CD4-positive, alpha-beta T cell treated with Interleukin-6 at 100 ng/mL for 8 hours (primary cell): Measurements from ENCODE around the gene PAPOLA.

ENCODE experiments used
- DNase-seq: peaks from one replicate; pipeline ENCODE4 v3.0.0-alpha.2; 2020; ENCODE audit warnings: mixed read lengths, low spot score

PAPOLA gene

GRCh38 chr14:96586056-96586455 lies 83.9 kb downstream of the PAPOLA start:
- DNase-seq: no peak

GRCh38 chr14:96586921-96587822 lies 85.0 kb downstream of the PAPOLA start:
- no peak for DNase-seq

GRCh38 chr14:96587823-96588385 lies 85.7 kb downstream of the PAPOLA start:
- no peak for DNase-seq

GRCh38 chr14:96588410-96589257 lies 86.5 kb downstream of the PAPOLA start:
- no peak for DNase-seq

- no peak for DNase-seq
Observed at GRCh38 chr14:96589577-96589976, 87.4 kb downstream of the PAPOLA start.

GRCh38 chr14:96590190-96590864 lies 88.1 kb downstream of the PAPOLA start:
- no peak for DNase-seq

- peak; percentile 62 for DNase-seq
Observed at GRCh38 chr14:96592591-96593386, 90.6 kb downstream of the PAPOLA start.

- DNase-seq: no peak
Observed at GRCh38 chr14:96594961-96595360, 92.8 kb downstream of the PAPOLA start.

GRCh38 chr14:96597680-96598079 lies 95.5 kb downstream of the PAPOLA start:
- DNase-seq: no peak

- DNase-seq: no peak
Observed at GRCh38 chr14:96598332-96598928, 96.2 kb downstream of the PAPOLA start.

GRCh38 chr14:96599076-96599475 lies 96.9 kb downstream of the PAPOLA start:
- no peak for DNase-seq

GRCh38 chr14:96602186-96602585 lies 100.0 kb downstream of the PAPOLA start:
- DNase-seq: no peak

- DNase-seq: no peak
Observed at GRCh38 chr14:96603350-96604255, 101.4 kb downstream of the PAPOLA start.

- DNase-seq: no peak
Observed at GRCh38 chr14:96614481-96614881, 112.3 kb downstream of the PAPOLA start.

- DNase-seq: no peak
Observed at GRCh38 chr14:96616161-96616721, 114.1 kb downstream of the PAPOLA start.
